A673 (cell line): Measurements from ENCODE around the gene COQ10A. TPM values are rescaled to one million over a fixed set of nuclear protein-coding genes. Genes with fewer than 3 reads are reported as not detected.

Experiments
- BruUV-seq: library from RNA; stranded (reverse); fragments of 400-500 nt; replicated peaks from 2 replicates; lab custom pipeline; 2021; lab: Mats Ljungman, UMichigan
- CTCF ChIA-PET: fragments of 300-600 bp; sonication (Branson Sonifier 250); formaldehyde crosslinking; loops from one replicate; lab custom pipeline; 2022; ENCODE audit warnings: antibody characterized with exemption; lab: Charles Lee
- POLR2A ChIA-PET: fragments of 300-600 bp; sonication (Branson Sonifier 250); formaldehyde crosslinking; loops from one replicate; lab custom pipeline; 2022; ENCODE audit warnings: antibody characterized with exemption; ENCODE audit not compliant: low non-redundant PET; lab: Charles Lee
- DNase-seq: peaks from one replicate; pipeline ENCODE4 v3.0.0-alpha.2; 2015; ENCODE audit warnings: low spot score
- H3K27ac ChIP-seq: fragments of 200-600 bp; sonication (generic); 2 replicates; pipeline ENCODE4 v1.5.1; 2016; ENCODE audit warnings: mixed run types, low read depth, mild to moderate bottlenecking, mixed read lengths, antibody characterized with exemption, low read length; ENCODE audit not compliant: poor library complexity, severe bottlenecking
- H3K27me3 ChIP-seq: fragments of 200-600 bp; sonication (generic); replicated peaks from 2 replicates; pipeline ENCODE4 v1.6.1; 2017; ENCODE audit warnings: mixed run types, low read depth, mild to moderate bottlenecking, mixed read lengths, antibody characterized with exemption, low read length; ENCODE audit not compliant: insufficient read depth, poor library complexity
- H3K36me3 ChIP-seq: fragments of 200-600 bp; sonication (generic); 2 replicates; pipeline ENCODE4 v1.6.1; 2016; ENCODE audit warnings: mixed run types, mild to moderate bottlenecking, mixed read lengths, antibody characterized with exemption, low read length; ENCODE audit not compliant: insufficient read depth, poor library complexity, severe bottlenecking
- H3K4me1 ChIP-seq: fragments of 200-600 bp; sonication (generic); 2 replicates; pipeline ENCODE4 v1.6.1; 2017; ENCODE audit warnings: mixed run types, mild to moderate bottlenecking, mixed read lengths, antibody characterized with exemption, low read length; ENCODE audit not compliant: insufficient read depth, poor library complexity, severe bottlenecking
- H3K4me3 ChIP-seq: fragments of 200-600 bp; sonication (generic); 2 replicates; pipeline ENCODE4 v1.5.1; 2016; ENCODE audit warnings: low read depth, mixed run types, mild to moderate bottlenecking, mixed read lengths, low read length; ENCODE audit not compliant: poor library complexity, severe bottlenecking
- H3K9me3 ChIP-seq: fragments of 200-600 bp; sonication (generic); 2 replicates; pipeline ENCODE4 v1.6.1; 2016; ENCODE audit warnings: mixed run types, low read depth, mild to moderate bottlenecking, mixed read lengths, antibody characterized with exemption, low read length; ENCODE audit not compliant: poor library complexity, severe bottlenecking
- EZH2 ChIP-seq: fragments of 200-600 bp; sonication (generic); IDR thresholded peaks from 2 replicates; pipeline ENCODE4 v1.6.1; 2017; ENCODE audit warnings: borderline replicate concordance, low read depth, mild to moderate bottlenecking, mixed read lengths, antibody characterized with exemption, low read length; ENCODE audit not compliant: poor library complexity, severe bottlenecking
- intact Hi-C: fragments of 100-400 bp; cut with micrococcal nuclease; formaldehyde crosslinking; loops from one replicate; pipeline ENCODE4 v1.10.0; 2022; ENCODE audit not compliant: unreplicated experiment
- total RNA-seq: library from RNA; stranded (reverse); gene quantifications from 2 replicates; pipeline ENCODE4 v1.2.3, GENCODE V29; 2021
- TF ChIP-seq, protein P1 (sequence below): fragments of 300-800, 200-600 bp; sonication (generic); conservative IDR thresholded peaks from 2 replicates; pipeline ENCODE4 v1.5.1; 2017; ENCODE audit warnings: low read depth, mild to moderate bottlenecking, antibody characterized with exemption, low read length, moderate library complexity, mixed read lengths

COQ10A gene
- total RNA-seq, 1 experiment from 2014 or later = 13.6 TPM

DNA sequence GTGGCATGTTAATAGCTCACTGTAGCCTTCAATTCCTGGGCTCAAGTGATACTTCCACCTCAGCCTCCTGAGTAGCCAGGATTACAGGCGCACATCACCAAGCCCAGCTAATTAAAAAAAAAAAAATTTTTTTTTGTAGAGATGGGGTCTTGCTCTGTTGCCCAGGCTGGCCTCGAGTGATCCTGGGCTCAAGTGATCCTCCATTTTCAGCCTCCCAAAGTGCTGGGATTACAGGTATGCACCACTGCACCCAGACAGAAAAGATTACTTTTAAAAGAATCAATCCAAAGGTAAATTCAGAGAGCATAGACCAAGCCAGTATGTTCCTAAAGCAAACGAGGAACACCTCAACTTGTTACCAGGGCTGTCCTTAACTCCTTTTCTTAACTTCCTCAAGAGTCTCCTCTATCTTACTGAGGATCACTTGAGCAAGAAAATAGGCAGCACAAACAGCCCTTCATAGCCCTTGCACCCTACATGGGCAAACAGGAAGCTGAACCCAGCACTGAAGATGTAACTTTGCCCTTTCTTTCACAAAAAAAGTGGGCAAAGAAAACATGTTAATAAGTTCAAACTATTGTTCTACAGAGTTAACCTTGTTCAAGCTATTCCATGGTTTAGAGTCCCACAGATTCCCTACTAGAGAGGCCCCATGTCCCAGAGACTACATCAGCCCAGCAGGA is 22.1 kb downstream of the COQ10A start:
- Histone ChIP-seq H3K27me3 (no peaks in the 10 kb centered on the region), H3K4me3 (no peak overlapping the region), H3K4me1 (no peaks in the 10 kb centered on the region), H3K27ac (no peak overlapping the region), H3K36me3 (peaks cover 31% of the 10 kb centered on the region), H3K9me3 (no peaks in the 10 kb centered on the region)
- no peak for DNase-seq
- intact Hi-C loops = no loop called here
- BruUV-seq = no TSS peak
- CTCF ChIA-PET = no interaction called here
- POLR2A ChIA-PET = no interaction called here
- TF ChIP-seq, protein P1, sequence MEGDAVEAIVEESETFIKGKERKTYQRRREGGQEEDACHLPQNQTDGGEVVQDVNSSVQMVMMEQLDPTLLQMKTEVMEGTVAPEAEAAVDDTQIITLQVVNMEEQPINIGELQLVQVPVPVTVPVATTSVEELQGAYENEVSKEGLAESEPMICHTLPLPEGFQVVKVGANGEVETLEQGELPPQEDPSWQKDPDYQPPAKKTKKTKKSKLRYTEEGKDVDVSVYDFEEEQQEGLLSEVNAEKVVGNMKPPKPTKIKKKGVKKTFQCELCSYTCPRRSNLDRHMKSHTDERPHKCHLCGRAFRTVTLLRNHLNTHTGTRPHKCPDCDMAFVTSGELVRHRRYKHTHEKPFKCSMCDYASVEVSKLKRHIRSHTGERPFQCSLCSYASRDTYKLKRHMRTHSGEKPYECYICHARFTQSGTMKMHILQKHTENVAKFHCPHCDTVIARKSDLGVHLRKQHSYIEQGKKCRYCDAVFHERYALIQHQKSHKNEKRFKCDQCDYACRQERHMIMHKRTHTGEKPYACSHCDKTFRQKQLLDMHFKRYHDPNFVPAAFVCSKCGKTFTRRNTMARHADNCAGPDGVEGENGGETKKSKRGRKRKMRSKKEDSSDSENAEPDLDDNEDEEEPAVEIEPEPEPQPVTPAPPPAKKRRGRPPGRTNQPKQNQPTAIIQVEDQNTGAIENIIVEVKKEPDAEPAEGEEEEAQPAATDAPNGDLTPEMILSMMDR = no peak
- TF ChIP-seq EZH2 = no peak

DNA sequence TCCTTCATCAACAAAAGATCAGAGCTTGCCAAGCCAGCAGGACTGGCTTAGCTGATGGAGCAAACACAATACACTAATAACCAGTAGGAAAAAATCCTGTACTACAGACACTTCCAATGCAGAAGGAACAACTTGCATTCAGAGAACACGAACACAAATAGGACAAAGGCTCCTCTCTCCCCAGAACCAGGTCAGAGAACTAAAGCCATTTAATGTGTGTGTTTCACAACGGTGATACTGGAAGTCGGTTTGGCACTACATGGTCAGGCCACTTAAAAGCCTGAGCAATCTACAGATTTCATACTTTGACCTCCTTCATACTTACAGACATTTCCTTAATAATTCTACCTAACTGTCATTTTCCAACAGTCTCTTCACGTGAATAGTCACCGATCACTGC is 27.1 kb downstream of the COQ10A start:
- Histone ChIP-seq H3K4me3 (no peak overlapping the region), H3K27me3 (no peaks in the 10 kb centered on the region), H3K36me3 (peaks cover 26% of the 10 kb centered on the region), H3K27ac (no peak overlapping the region), H3K4me1 (peaks cover 16% of the 10 kb centered on the region), H3K9me3 (no peaks in the 10 kb centered on the region)
- intact Hi-C loops = no loop called here
- DNase-seq = no peak
- TF ChIP-seq, protein P1 = no peak
- TF ChIP-seq EZH2 = no peak
- CTCF ChIA-PET = no interaction called here
- POLR2A ChIA-PET = no interaction called here
- no TSS peak for BruUV-seq

DNA sequence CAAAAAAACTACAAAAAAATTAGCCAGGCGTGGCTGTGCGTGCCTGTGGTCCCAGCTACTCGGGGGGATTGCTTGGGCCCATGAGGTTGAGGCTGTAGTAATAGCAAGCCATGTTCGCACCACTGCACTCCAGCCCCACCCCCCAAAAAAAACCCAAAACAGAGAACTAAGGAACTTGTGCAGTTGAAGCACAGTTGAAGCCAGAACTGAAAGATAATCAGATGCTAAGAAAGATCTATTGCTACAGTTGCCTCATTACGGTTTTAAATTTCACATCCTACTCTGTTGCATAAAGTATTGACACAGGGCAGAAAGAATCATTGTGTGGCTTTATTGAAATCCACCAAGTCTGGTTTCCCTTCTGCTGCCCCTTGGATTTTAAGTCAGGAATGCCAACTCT is 29.6 kb downstream of the COQ10A start:
- no peak overlapping the region for H3K4me3 ChIP-seq
- H3K9me3 ChIP-seq = no peaks in the 10 kb centered on the region
- no peak for DNase-seq
- no TSS peak for BruUV-seq
- ChIA-PET CTCF (no interaction called here), POLR2A (no interaction called here)
- H3K4me1 ChIP-seq = peaks cover 28% of the 10 kb centered on the region
- peaks cover 14% of the 10 kb centered on the region for H3K36me3 ChIP-seq
- H3K27me3 ChIP-seq = no peaks in the 10 kb centered on the region
- H3K27ac ChIP-seq = peak overlapping the region; percentile 3
- TF ChIP-seq, protein P1 = no peak
- TF ChIP-seq EZH2 = no peak
- intact Hi-C loops = no loop called here
